Colonic mucosa (tissue), 4 donors: ENCODE results near the gene KRT27. TPM values are rescaled to one million over a fixed set of nuclear protein-coding genes. Genes with fewer than 3 reads are reported as not detected.

Source experiments
- DNase-seq: peaks from one replicate; pipeline ENCODE4 v3.0.0-alpha.2; 2020
- H3K27ac ChIP-seq: fragments of 200-600 bp; one replicate; pipeline ENCODE4 v1.8.0; 2021
- H3K27me3 ChIP-seq: fragments of 200-600 bp; one replicate; pipeline ENCODE4 v1.8.0; 2021
- H3K36me3 ChIP-seq: fragments of 200-600 bp; one replicate; pipeline ENCODE4 v1.8.0; 2021
- H3K4me1 ChIP-seq: fragments of 200-600 bp; one replicate; pipeline ENCODE4 v1.8.0; 2021; ENCODE audit warnings: mild to moderate bottlenecking
- H3K4me3 ChIP-seq: fragments of 200-600 bp; one replicate; pipeline ENCODE4 v1.8.0; 2021
- H3K9ac ChIP-seq, 2 donors: one replicate each; pipeline ENCODE4 v1.7.0; 2013; ENCODE audit warnings: control low read depth in 2 of 2, low read depth in 2 of 2, low read length in 2 of 2
- H3K9me3 ChIP-seq: fragments of 200-600 bp; one replicate; pipeline ENCODE4 v1.8.0; 2021
- intact Hi-C: fragments of 100-400 bp; cut with DNase I; formaldehyde crosslinking; loops from one replicate; pipeline ENCODE4 v1.14.1; 2022
- total RNA-seq, 2 donors: library from RNA; stranded (reverse); fragmentation: NEBNext Ultra II Directional in 1 of 2; extraction: Animal tissue kit (Norgen Biotek cat#: 25700) in 1 of 2; gene quantifications; one replicate each; pipeline ENCODE4 v1.2.1, GENCODE V29; 2021
- TF ChIP-seq, protein P1 (sequence below): fragments of 200-600 bp; IDR thresholded peaks from one replicate; pipeline ENCODE4 v1.8.0; 2022; ENCODE audit warnings: antibody characterized with exemption, mild to moderate bottlenecking
- donor health status: healthy.
- donor health status: DM: no; HTN: no; CAD: no.
- donor health status: DM: no; HTN: no; CAD: no.

Gene KRT27
- total RNA-seq, 2 donors from 2014 or later = not detected

DNA sequence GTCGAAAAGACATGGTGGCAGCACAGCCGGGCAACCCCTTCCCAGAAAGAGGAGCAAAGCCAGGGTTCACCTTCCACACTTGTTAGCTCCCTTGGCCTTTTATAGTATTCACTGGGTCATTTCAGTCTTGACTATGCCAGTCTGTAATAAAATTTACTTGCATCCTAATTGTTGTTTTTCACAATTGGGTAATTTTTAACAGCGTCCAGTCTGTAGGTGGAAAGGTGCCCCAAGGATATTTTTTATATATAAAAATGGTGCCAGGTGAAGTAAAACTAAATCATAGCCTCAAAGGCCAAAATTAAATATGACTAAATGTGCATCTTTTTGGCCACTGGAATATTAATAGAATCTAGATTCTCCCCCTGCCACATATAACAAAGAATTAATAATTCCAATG, 10.2 kb downstream of the KRT27 start, which contains the start of gene KRT26:
Gene KRT26 (minus strand): TSS at position 101 of the 400 bp plus-strand sequence. CDS start 88 bp downstream, at position 13.
- no peaks in the 10 kb centered on the region for H3K4me1 ChIP-seq
- no peak within 1 kb of the TSS for H3K27ac ChIP-seq
- DNase-seq = no peak
- H3K27me3 ChIP-seq = no peaks in the 10 kb centered on the region
- no peaks in the 10 kb centered on the region for H3K36me3 ChIP-seq
- no peak within 1 kb of the TSS for H3K4me3 ChIP-seq
- intact Hi-C loops = no loop called here
- TF ChIP-seq, protein P1, sequence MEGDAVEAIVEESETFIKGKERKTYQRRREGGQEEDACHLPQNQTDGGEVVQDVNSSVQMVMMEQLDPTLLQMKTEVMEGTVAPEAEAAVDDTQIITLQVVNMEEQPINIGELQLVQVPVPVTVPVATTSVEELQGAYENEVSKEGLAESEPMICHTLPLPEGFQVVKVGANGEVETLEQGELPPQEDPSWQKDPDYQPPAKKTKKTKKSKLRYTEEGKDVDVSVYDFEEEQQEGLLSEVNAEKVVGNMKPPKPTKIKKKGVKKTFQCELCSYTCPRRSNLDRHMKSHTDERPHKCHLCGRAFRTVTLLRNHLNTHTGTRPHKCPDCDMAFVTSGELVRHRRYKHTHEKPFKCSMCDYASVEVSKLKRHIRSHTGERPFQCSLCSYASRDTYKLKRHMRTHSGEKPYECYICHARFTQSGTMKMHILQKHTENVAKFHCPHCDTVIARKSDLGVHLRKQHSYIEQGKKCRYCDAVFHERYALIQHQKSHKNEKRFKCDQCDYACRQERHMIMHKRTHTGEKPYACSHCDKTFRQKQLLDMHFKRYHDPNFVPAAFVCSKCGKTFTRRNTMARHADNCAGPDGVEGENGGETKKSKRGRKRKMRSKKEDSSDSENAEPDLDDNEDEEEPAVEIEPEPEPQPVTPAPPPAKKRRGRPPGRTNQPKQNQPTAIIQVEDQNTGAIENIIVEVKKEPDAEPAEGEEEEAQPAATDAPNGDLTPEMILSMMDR = no peak
- H3K9me3 ChIP-seq = no peaks in the 10 kb centered on the region
- H3K9ac ChIP-seq = no peak within 1 kb of the TSS

DNA sequence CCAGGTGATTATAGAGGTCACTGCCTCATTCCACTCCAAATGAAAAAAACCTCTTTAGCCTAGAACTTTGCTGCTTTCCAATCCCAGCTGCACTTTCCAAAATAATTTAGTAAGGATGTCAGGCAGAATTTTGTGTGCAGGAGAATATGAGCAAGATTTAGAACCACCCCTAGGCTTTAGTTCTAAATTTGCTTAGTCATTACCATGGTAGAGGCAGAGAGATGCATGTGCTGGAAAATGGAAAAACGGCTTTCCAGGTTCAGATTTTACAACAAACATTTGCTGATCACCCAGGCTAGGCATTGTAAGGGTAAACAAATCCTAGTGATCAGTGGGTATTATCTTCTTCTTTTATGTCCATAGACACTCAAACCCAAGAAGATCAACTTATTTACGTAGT, 16.7 kb downstream of the KRT27 start:
- Histone ChIP-seq H3K9me3 (no peaks in the 10 kb centered on the region), H3K9ac (no peak overlapping the region), H3K4me1 (no peaks in the 10 kb centered on the region), H3K4me3 (no peak overlapping the region), H3K27ac (no peak overlapping the region), H3K36me3 (no peaks in the 10 kb centered on the region), H3K27me3 (no peaks in the 10 kb centered on the region)
- intact Hi-C loops = no loop called here
- no peak for DNase-seq
- TF ChIP-seq, protein P1 = no peak

DNA sequence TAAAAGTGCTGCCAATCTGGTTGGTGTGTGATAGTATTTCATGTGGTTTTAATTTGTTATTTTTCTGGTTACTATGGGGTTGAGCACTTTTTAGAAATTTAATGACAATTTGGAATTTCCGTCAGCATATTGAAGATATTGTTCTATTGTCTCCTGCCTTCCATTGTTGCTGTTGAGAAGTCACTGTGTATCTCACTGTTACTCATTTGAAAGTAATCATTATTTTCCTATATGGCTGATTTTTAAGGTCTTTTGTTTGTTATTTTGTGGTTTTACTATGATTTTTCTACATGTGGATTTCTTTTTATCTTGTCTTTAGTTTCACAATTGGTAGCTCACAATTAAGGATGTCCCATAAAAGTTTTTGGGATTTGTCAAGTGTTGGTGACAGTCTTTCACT, 18.6 kb downstream of the KRT27 start:
- H3K27me3 ChIP-seq = no peaks in the 10 kb centered on the region
- H3K9me3 ChIP-seq = no peaks in the 10 kb centered on the region
- H3K4me3 ChIP-seq = no peak overlapping the region
- no peak overlapping the region for H3K9ac ChIP-seq
- no peaks in the 10 kb centered on the region for H3K36me3 ChIP-seq
- no peak for DNase-seq
- TF ChIP-seq, protein P1 = no peak
- no peaks in the 10 kb centered on the region for H3K4me1 ChIP-seq
- intact Hi-C loops = no loop called here
- H3K27ac ChIP-seq = no peak overlapping the region

DNA sequence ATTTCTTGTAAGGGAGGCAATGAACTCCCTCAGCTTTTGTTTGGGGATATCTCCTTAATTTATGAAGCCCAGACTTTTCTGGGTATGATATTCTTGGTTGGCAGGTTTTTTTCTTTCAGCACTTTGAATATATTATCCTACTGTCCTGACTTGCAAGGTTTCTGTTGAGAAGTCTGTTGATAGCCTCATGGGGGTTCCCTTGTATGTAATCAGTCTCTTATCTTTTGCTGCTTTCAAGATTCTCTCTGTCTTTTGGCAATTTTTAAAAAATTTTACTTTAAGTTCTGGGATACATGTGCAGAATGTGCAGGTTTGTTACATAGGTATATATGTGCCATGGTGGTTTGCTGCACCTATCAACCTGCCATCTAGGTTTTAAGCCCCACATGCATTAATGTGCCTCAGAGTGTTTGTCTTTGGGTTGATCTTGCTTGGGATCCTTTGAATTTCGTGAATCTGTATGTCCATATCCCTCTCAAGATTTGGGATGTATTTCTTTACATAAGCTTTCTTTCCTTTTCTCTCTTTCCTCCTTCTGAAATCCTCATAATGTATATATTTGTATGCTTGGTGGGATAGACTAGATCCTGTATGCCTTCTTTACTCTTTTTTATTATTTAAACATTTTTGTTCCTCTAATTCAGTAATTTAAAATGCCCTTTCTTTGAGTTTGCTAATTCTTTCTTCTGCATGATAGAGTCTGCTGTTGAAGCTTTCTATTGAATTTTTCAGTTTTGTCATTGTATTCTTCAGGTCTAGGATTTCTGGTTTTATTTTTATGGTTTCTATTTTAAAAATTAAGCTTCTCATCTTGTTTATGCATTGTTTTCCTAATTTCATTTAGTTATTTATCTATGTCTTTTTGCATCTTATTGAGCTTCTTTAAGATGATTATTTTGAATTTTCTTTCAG, 22.0 kb downstream of the KRT27 start:
- no peak for DNase-seq
- H3K9me3 ChIP-seq = no peaks in the 10 kb centered on the region
- H3K4me1 ChIP-seq = no peaks in the 10 kb centered on the region
- no peak overlapping the region for H3K27ac ChIP-seq
- H3K27me3 ChIP-seq = no peaks in the 10 kb centered on the region
- H3K36me3 ChIP-seq = no peaks in the 10 kb centered on the region
- TF ChIP-seq, protein P1 = no peak
- no peak overlapping the region for H3K4me3 ChIP-seq
- H3K9ac ChIP-seq = no peak overlapping the region
- intact Hi-C loops = no loop called here

DNA sequence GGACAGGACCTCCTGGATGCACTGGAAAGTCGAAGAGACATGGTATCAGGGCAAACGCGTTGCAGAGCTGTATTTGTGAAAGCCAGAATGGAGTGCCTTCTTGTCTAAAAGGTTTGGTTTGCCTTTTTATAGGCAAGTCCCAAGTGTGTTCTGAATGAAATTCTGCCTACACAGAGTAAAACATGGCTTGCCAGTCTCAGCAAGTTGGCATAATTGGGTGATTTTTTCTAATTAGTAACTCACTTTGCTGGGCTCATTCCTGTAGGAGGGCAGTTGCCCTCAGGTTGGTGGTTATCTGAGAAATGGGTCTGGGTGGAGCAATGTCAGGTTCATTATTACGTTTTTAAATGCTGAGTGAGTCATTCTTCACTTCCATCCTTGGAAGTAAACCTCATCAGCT, 27.1 kb downstream of the KRT27 start, which contains the start of gene KRT25:
Gene KRT25 (minus strand): TSS at position 101 of the 400 bp plus-strand sequence. CDS start 60 bp downstream, at position 41.
- Histone ChIP-seq H3K27ac (no peak within 1 kb of the TSS), H3K36me3 (no peaks in the 10 kb centered on the region), H3K4me1 (no peaks in the 10 kb centered on the region), H3K9me3 (no peaks in the 10 kb centered on the region), H3K4me3 (no peak within 1 kb of the TSS), H3K27me3 (no peaks in the 10 kb centered on the region), H3K9ac (no peak within 1 kb of the TSS)
- intact Hi-C loops = no loop called here
- no peak for DNase-seq
- TF ChIP-seq, protein P1 = no peak
